Esophagus squamous epithelium (tissue), 4 donors: ENCODE measurements around the gene CASK.

Source experiments
- CTCF ChIP-seq, 6 experiments: fragments of 450-650 bp in 4 of 6; fragments of 200-600 bp in 2 of 6; sonication (generic) in 2 of 6; IDR thresholded peaks; one replicate each; pipeline ENCODE4 v1.5.1; 2016 to 2019; ENCODE audit warnings: antibody characterized with exemption in 6 of 6, mild to moderate bottlenecking in 4 of 6, moderate library complexity in 4 of 6
- POLR2A ChIP-seq, 4 donors: fragments of 450-650 bp; IDR thresholded peaks; one replicate each; pipeline ENCODE4 v1.6.1; 2017; ENCODE audit warnings: antibody characterized with exemption in 4 of 4, mild to moderate bottlenecking in 4 of 4, moderate library complexity in 3 of 4

- TF ChIP-seq POLR2A (IDR thresholded peaks at IDR 0.05) (no peak), CTCF (IDR thresholded peaks at IDR 0.05) (peak in 2 of 6 experiments; percentile 27 to 28)
These were observed 364.8 kb downstream of the CASK start for GRCh38 chrX:41558531-41558930.
